Bronchial epithelial cell (primary cell): Measurements from ENCODE around the gene MELK. TPM values are rescaled to one million over a fixed set of nuclear protein-coding genes. Genes with fewer than 3 reads are reported as not detected.

Experiments
- DNase-seq: peaks from one replicate; pipeline ENCODE4 v3.0.0-alpha.2; 2010; ENCODE audit warnings: low read depth
- FAIRE-seq: peaks from 2 replicates; lab custom pipeline; 2011; peaks lifted over from hg19 to GRCh38; lab: Jason Lieb, UNC
- H3K27me3 ChIP-seq: 2 replicates; pipeline ENCODE4 v1.5.1; 2011; ENCODE audit warnings: low read length; ENCODE audit not compliant: control insufficient read depth, insufficient read depth
- H3K36me3 ChIP-seq: 2 replicates; pipeline ENCODE4 v1.5.1; 2011; ENCODE audit warnings: low read length; ENCODE audit not compliant: control insufficient read depth, insufficient read depth
- H3K4me3 ChIP-seq: 2 replicates; pipeline ENCODE4 v1.5.1; 2011; ENCODE audit warnings: mild to moderate bottlenecking, low read depth, low read length, control low read depth
- CTCF ChIP-seq: IDR thresholded peaks from 2 replicates; pipeline ENCODE4 v1.5.1; 2011; ENCODE audit warnings: mild to moderate bottlenecking, moderate library complexity, low read length, control low read depth, inconsistent platforms; ENCODE audit not compliant: insufficient read depth, severe bottlenecking
- total RNA-seq: library from RNA; depleted of rRNA; stranded (reverse); fragments of >200 nt; gene quantifications from 2 replicates; pipeline ENCODE4 v1.2.1, GENCODE V29; 2014

Gene MELK
- total RNA-seq, 1 donor from 2014 or later: 8.2 TPM

GRCh38 chr9:36686471-36686870, 113.8 kb downstream of the MELK start:
- TF ChIP-seq CTCF: no peak
- DNase-seq: no peak
- Histone ChIP-seq H3K36me3 (no peaks in the 10 kb centered on the region), H3K4me3 (no peak overlapping the region), H3K27me3 (no peaks in the 10 kb centered on the region)
- FAIRE-seq: no peak

GRCh38 chr9:36690412-36691168, 117.9 kb downstream of the MELK start:
- Histone ChIP-seq H3K27me3 (no peaks in the 10 kb centered on the region), H3K4me3 (no peak overlapping the region), H3K36me3 (no peaks in the 10 kb centered on the region)
- FAIRE-seq (no peak), DNase-seq (no peak)
- TF ChIP-seq CTCF: no peak

DNA sequence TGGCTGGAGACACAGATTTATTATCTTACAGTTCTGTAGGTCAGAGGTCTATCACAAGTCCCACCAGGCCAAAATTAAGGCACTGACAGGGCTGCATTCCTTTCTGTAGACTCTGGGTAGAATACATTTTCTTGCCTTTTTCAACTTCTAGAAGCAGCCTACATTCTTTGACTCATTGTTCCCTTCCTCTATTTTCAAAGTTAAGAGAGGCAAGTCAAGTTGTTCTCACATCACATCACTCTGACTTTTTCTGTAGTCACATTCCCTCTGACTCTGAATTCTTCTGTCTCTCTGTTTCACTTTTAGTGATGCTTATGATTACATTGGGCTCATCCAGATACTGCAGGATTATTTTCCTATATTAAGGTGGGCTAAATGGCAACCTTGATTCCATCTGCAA, 119.0 kb downstream of the MELK start:
- TF ChIP-seq CTCF: no peak
- Histone ChIP-seq H3K27me3 (no peaks in the 10 kb centered on the region), H3K4me3 (no peak overlapping the region), H3K36me3 (no peaks in the 10 kb centered on the region)
- FAIRE-seq (no peak), DNase-seq (no peak)

- FAIRE-seq (no peak), DNase-seq (no peak)
- no peak for TF ChIP-seq CTCF
- Histone ChIP-seq H3K4me3 (no peak overlapping the region), H3K36me3 (no peaks in the 10 kb centered on the region), H3K27me3 (no peaks in the 10 kb centered on the region)
These were observed 126.3 kb downstream of the MELK start for GRCh38 chr9:36698984-36699383.

DNA sequence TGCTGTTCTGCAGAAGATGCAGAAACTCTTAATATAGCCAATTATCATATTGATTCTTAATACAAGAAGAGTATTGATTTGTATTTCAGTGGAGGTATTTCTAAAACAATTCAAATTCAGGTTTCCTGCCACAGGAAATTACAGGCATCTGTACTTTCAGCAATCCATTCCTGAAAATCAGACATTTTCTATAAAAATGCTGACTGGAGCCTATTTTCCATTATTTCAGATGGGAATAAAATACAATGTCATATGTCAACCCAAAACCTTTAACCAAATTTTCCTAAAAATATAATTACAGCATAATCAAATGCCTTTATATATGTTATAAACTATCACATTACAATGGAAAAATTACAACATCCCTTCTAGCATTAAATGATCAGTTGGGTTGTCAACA, 131.5 kb downstream of the MELK start:
- DNase-seq (no peak), FAIRE-seq (no peak)
- Histone ChIP-seq H3K27me3 (no peaks in the 10 kb centered on the region), H3K36me3 (no peaks in the 10 kb centered on the region), H3K4me3 (no peak overlapping the region)
- no peak for TF ChIP-seq CTCF
